ENCODE results near the gene DNM3.

The DNM3 gene

DNA sequence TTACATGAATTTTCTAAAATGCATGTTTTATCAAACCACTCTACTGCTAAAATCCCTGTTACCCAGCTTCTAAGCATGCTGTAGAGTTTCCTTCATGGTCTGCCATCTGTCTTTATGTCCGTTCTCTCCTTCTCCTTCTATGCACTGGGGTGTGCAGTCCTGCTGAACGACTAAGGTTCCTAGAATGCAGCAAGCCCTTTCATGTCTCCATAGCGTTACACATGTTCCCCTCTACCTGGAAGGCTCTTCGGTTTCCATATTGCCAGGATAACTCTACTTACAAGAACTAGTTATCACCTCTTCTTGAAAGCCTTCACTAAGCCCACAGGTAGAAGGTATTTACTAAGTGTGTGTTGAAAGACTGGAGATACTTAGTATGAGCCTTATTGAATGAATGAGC is 22.2 kb downstream of the DNM3 start:
- Histone ChIP-seq H3K27me3 (ENCODE audit: low read length) (no peaks in the 10 kb centered on the region), H2AFZ (ENCODE audit: low read depth, low read length, severe bottlenecking) (no peak overlapping the region), H4K20me1 (ENCODE audit: low read depth, low read length) (no peaks in the 10 kb centered on the region), H3F3A (ENCODE audit: insufficient read depth) (no peaks in the 10 kb centered on the region), H3K4me2 (ENCODE audit: low read depth, low read length, poor library complexity, severe bottlenecking) (no peak overlapping the region), H3K9me3 (ENCODE audit: insufficient read depth, low read length) (no peaks in the 10 kb centered on the region), H3K27ac (ENCODE audit: low read depth, low read length) (no peak overlapping the region), H3K36me3 (ENCODE audit: low read length) (no peaks in the 10 kb centered on the region), H3K4me3 (ENCODE audit: insufficient read depth, low read length, poor library complexity, severe bottlenecking) (no peak overlapping the region), H3K9me2 (replicated peaks; ENCODE audit: insufficient read depth, low read length) (0 out of 2 replicates have a peak, but pooled peaks cover 3% of the 10 kb centered on the region), H3K79me2 (ENCODE audit: insufficient read depth, low read length) (no peaks in the 10 kb centered on the region), H3K9ac (ENCODE audit: low read length) (no peak overlapping the region)
- no peak for TF ChIP-seq EZH2phosphoT487 (conservative IDR thresholded peaks at IDR 0.05; ENCODE audit: low read length)
- TF ChIP-seq, protein P1, sequence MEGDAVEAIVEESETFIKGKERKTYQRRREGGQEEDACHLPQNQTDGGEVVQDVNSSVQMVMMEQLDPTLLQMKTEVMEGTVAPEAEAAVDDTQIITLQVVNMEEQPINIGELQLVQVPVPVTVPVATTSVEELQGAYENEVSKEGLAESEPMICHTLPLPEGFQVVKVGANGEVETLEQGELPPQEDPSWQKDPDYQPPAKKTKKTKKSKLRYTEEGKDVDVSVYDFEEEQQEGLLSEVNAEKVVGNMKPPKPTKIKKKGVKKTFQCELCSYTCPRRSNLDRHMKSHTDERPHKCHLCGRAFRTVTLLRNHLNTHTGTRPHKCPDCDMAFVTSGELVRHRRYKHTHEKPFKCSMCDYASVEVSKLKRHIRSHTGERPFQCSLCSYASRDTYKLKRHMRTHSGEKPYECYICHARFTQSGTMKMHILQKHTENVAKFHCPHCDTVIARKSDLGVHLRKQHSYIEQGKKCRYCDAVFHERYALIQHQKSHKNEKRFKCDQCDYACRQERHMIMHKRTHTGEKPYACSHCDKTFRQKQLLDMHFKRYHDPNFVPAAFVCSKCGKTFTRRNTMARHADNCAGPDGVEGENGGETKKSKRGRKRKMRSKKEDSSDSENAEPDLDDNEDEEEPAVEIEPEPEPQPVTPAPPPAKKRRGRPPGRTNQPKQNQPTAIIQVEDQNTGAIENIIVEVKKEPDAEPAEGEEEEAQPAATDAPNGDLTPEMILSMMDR (IDR thresholded peaks at IDR 0.05; ENCODE audit: insufficient read depth, low read length, poor library complexity, severe bottlenecking): no peak

DNA sequence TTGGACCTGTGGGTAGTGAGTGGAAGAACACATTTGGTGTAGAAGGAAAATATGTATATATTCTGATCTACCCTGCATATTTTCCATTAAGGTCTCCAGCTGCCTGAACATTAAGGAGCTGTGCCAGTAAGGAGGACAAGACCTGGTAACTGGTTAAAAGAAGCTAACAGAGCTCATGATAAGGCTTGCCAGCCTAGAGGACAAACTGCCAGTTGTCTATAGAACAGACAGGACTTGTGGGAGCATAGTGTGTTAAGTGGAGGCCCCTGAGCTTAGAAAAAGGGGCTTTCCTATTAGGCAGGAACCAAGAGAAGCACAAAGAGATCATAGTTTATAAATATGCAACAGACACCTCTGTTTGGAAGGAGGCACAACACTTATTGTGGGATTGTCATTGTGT is 23.0 kb downstream of the DNM3 start:
- H3K79me2 ChIP-seq (ENCODE audit: insufficient read depth, low read length): no peaks in the 10 kb centered on the region

DNA sequence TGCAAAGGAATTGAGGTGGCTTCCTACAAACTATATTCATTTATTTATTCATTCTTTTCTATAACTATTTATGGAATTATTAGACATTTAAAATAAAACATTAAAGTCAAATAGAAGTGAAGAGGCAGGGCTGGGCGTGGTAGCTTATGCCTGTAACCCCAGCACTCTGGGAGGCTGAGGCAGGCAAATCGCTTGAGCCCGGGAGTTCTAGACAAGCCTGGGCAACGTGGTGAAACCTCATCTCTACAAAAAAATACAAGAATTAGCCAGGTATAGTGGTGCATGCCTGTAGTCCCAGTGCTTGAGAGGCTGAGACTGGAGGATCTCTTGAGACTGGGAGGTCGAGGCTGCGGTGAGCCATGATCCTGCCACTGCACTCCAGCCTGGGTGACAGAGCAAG is 23.8 kb downstream of the DNM3 start:
- H3F3A ChIP-seq (ENCODE audit: insufficient read depth): no peaks in the 10 kb centered on the region
- 0 out of 2 replicates have a peak, but pooled peaks cover 3% of the 10 kb centered on the region for H3K9me2 ChIP-seq (replicated peaks; ENCODE audit: insufficient read depth, low read length)
- no peaks in the 10 kb centered on the region for H3K36me3 ChIP-seq (ENCODE audit: low read length)
- no peaks in the 10 kb centered on the region for H3K79me2 ChIP-seq (ENCODE audit: insufficient read depth, low read length)
- H3K4me2 ChIP-seq (ENCODE audit: low read depth, low read length, poor library complexity, severe bottlenecking): no peak overlapping the region
- H4K20me1 ChIP-seq (ENCODE audit: low read depth, low read length): no peaks in the 10 kb centered on the region
- TF ChIP-seq EZH2phosphoT487 (conservative IDR thresholded peaks at IDR 0.05; ENCODE audit: low read length): no peak
- TF ChIP-seq, protein P1 (IDR thresholded peaks at IDR 0.05; ENCODE audit: insufficient read depth, low read length, poor library complexity, severe bottlenecking): no peak
- H3K4me3 ChIP-seq (ENCODE audit: insufficient read depth, low read length, poor library complexity, severe bottlenecking): no peak overlapping the region
- no peaks in the 10 kb centered on the region for H3K9me3 ChIP-seq (ENCODE audit: insufficient read depth, low read length)
- H3K27ac ChIP-seq (ENCODE audit: low read depth, low read length): no peak overlapping the region
- no peaks in the 10 kb centered on the region for H3K27me3 ChIP-seq (ENCODE audit: low read length)
- no peak overlapping the region for H3K9ac ChIP-seq (ENCODE audit: low read length)
- no peak overlapping the region for H2AFZ ChIP-seq (ENCODE audit: low read depth, low read length, severe bottlenecking)

More for the DNA sequence above, 23.0 kb downstream of the DNM3 start:
- H3K4me3 ChIP-seq (ENCODE audit: insufficient read depth, low read length, poor library complexity, severe bottlenecking): no peak overlapping the region
- H3K4me2 ChIP-seq (ENCODE audit: low read depth, low read length, poor library complexity, severe bottlenecking): no peak overlapping the region
- H3K27me3 ChIP-seq (ENCODE audit: low read length): no peaks in the 10 kb centered on the region
- H3K9me3 ChIP-seq (ENCODE audit: insufficient read depth, low read length): no peaks in the 10 kb centered on the region
- no peak for TF ChIP-seq EZH2phosphoT487 (conservative IDR thresholded peaks at IDR 0.05; ENCODE audit: low read length)
- TF ChIP-seq, protein P1 (IDR thresholded peaks at IDR 0.05; ENCODE audit: insufficient read depth, low read length, poor library complexity, severe bottlenecking): no peak
- no peak overlapping the region for H3K9ac ChIP-seq (ENCODE audit: low read length)
- H2AFZ ChIP-seq (ENCODE audit: low read depth, low read length, severe bottlenecking): no peak overlapping the region
- no peaks in the 10 kb centered on the region for H3F3A ChIP-seq (ENCODE audit: insufficient read depth)
- H3K36me3 ChIP-seq (ENCODE audit: low read length): no peaks in the 10 kb centered on the region
- H4K20me1 ChIP-seq (ENCODE audit: low read depth, low read length): no peaks in the 10 kb centered on the region
- 0 out of 2 replicates have a peak, but pooled peaks cover 3% of the 10 kb centered on the region for H3K9me2 ChIP-seq (replicated peaks; ENCODE audit: insufficient read depth, low read length)
- no peak overlapping the region for H3K27ac ChIP-seq (ENCODE audit: low read depth, low read length)
